Adrenal gland (tissue), 5 donors: ENCODE data around the gene SMIM11.
"Not testable (repeated sequence)": the region's sequence is repeated elsewhere in the genome, so short reads cannot be mapped to it uniquely, and the experiment has no call there.

ENCODE experiments used
- CTCF ChIP-seq, 6 experiments: fragments of 450-650 bp in 4 of 6; fragments of 200-600 bp in 2 of 6; sonication (generic) in 1 of 6; IDR thresholded peaks; 1 replicate in 5 of 6; 2 replicates in 1 of 6; pipeline versions ENCODE4 v1.5.1 to v1.8.0; 2016 to 2021; ENCODE audit warnings: antibody characterized with exemption in 6 of 6, mild to moderate bottlenecking in 2 of 6, moderate library complexity in 1 of 6
- POLR2A ChIP-seq, 2 donors: fragments of 450-650 bp; IDR thresholded peaks; one replicate each; pipeline ENCODE4 v1.6.1; 2017; ENCODE audit warnings: antibody characterized with exemption in 2 of 2, mild to moderate bottlenecking in 2 of 2, moderate library complexity in 1 of 2
- donor health status: DM: no; HTN: no; CAD: no.

GRCh38 chr21:34375619-34375972 lies 289 bp downstream of the SMIM11 start:
- not testable (repeated sequence) for TF ChIP-seq CTCF, POLR2A (IDR thresholded peaks at IDR 0.05)
